OCI-LY1 (cell line): ENCODE measurements around the gene BIVM.

Experiments
- H2AFZ ChIP-seq: fragments of 200-600 bp; sonication (generic), shearing (Covaris generic); 2 replicates; pipeline ENCODE4 v1.6.0; 2014; ENCODE audit warnings: antibody characterized with exemption, mild to moderate bottlenecking, low read length
- H3F3A ChIP-seq: fragments of 200-600 bp; sonication (generic), shearing (Covaris generic); 2 replicates; pipeline ENCODE4 v1.6.0; 2014; ENCODE audit warnings: mild to moderate bottlenecking, antibody characterized with exemption, low read length, moderate library complexity; ENCODE audit not compliant: insufficient read depth
- H3K27ac ChIP-seq: fragments of 200-600 bp; sonication (generic); 2 replicates; pipeline ENCODE4 v1.5.1; 2014; ENCODE audit warnings: low read length, mixed run types, mild to moderate bottlenecking, low read depth; ENCODE audit not compliant: poor library complexity, severe bottlenecking
- H3K27me3 ChIP-seq: fragments of 200-600 bp; sonication (generic); 2 replicates; pipeline ENCODE4 v1.6.0; 2014; ENCODE audit warnings: antibody characterized with exemption, mild to moderate bottlenecking, low read length, moderate library complexity; ENCODE audit not compliant: insufficient read depth
- H3K36me3 ChIP-seq: fragments of 200-600 bp; sonication (generic); 2 replicates; pipeline ENCODE4 v1.6.1; 2014; ENCODE audit warnings: mild to moderate bottlenecking, antibody characterized with exemption, low read length, moderate library complexity, mixed read lengths; ENCODE audit not compliant: insufficient read depth
- H3K4me1 ChIP-seq: fragments of 200-600 bp; sonication (generic); 2 replicates; pipeline ENCODE4 v1.5.1; 2014; ENCODE audit warnings: mild to moderate bottlenecking, low read length, moderate library complexity; ENCODE audit not compliant: insufficient read depth, severe bottlenecking
- H3K4me2 ChIP-seq: fragments of 200-600 bp; sonication (generic), shearing (Covaris generic); 2 replicates; pipeline ENCODE4 v1.6.1; 2014; ENCODE audit warnings: low read length
- H3K4me3 ChIP-seq: fragments of 200-600 bp; sonication (generic); 2 replicates; pipeline ENCODE4 v1.5.1; 2014; ENCODE audit warnings: low read length, low read depth, mild to moderate bottlenecking, mixed read lengths; ENCODE audit not compliant: poor library complexity, severe bottlenecking
- H3K79me2 ChIP-seq: fragments of 200-600 bp; shearing (Covaris generic); 2 replicates; pipeline ENCODE4 v1.6.1; 2016; ENCODE audit warnings: mixed run types, low read length, mixed read lengths; ENCODE audit not compliant: insufficient read depth
- H3K9ac ChIP-seq: fragments of 200-600 bp; sonication (generic), shearing (Covaris generic); 2 replicates; pipeline ENCODE4 v1.6.1; 2014; ENCODE audit warnings: mild to moderate bottlenecking, low read length, mixed read lengths
- H3K9me2 ChIP-seq: fragments of 200-600 bp; sonication (generic), shearing (Covaris generic); 2 replicates; pipeline ENCODE4 v1.6.1; 2014; ENCODE audit warnings: low read depth, mild to moderate bottlenecking, low read length, mixed read lengths
- H3K9me3 ChIP-seq: fragments of 200-600 bp; shearing (Covaris generic); 2 replicates; pipeline ENCODE4 v1.6.1; 2014; ENCODE audit warnings: low read length, mixed read lengths
- H4K20me1 ChIP-seq: fragments of 200-600 bp; sonication (generic), shearing (Covaris generic); 2 replicates; pipeline ENCODE4 v1.6.0; 2016; ENCODE audit warnings: mild to moderate bottlenecking, low read length; ENCODE audit not compliant: insufficient read depth
- EZH2 ChIP-seq: fragments of 200-600 bp; sonication (generic), shearing (Covaris generic); IDR thresholded peaks from 2 replicates; pipeline ENCODE4 v1.8.0; 2017; ENCODE audit warnings: borderline replicate concordance, mixed run types, mild to moderate bottlenecking, antibody characterized with exemption, low read length, moderate library complexity, mixed read lengths
- TF ChIP-seq, protein P1 (sequence below): fragments of 200-600 bp; sonication (generic), shearing (Covaris generic); IDR thresholded peaks from 2 replicates; pipeline ENCODE4 v1.5.1; 2017; ENCODE audit warnings: mild to moderate bottlenecking, antibody characterized with exemption, low read length, moderate library complexity, mixed read lengths

The BIVM gene

DNA sequence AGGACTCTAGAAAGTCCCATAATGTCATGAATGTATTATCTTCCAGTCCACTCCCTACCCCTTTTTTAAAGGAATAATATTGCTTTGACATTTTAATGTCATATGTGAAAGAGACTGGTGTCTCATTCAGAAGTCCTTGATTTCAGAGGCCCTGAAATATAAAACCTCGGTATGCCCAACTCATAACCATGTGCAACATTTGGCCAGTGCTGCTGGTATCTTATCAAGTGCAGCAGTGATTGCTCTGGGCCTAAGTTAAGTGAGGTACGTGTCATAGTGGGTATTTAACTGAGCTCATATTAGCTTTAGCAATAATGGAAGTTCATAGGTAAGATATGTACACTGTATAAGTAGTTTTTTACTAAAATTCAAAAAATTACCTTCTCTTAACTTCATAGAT lies 40.1 kb upstream of the BIVM start:
- H3K4me1 ChIP-seq: no peaks in the 10 kb centered on the region
- no peaks in the 10 kb centered on the region for H4K20me1 ChIP-seq
- no peaks in the 10 kb centered on the region for H3K36me3 ChIP-seq
- no peak overlapping the region for H2AFZ ChIP-seq
- no peak overlapping the region for H3K4me3 ChIP-seq
- no peaks in the 10 kb centered on the region for H3K9me3 ChIP-seq
- no peaks in the 10 kb centered on the region for H3K9me2 ChIP-seq
- H3K9ac ChIP-seq: no peak overlapping the region
- no peaks in the 10 kb centered on the region for H3K27me3 ChIP-seq
- H3K79me2 ChIP-seq: no peaks in the 10 kb centered on the region
- H3F3A ChIP-seq: no peaks in the 10 kb centered on the region
- TF ChIP-seq, protein P1, sequence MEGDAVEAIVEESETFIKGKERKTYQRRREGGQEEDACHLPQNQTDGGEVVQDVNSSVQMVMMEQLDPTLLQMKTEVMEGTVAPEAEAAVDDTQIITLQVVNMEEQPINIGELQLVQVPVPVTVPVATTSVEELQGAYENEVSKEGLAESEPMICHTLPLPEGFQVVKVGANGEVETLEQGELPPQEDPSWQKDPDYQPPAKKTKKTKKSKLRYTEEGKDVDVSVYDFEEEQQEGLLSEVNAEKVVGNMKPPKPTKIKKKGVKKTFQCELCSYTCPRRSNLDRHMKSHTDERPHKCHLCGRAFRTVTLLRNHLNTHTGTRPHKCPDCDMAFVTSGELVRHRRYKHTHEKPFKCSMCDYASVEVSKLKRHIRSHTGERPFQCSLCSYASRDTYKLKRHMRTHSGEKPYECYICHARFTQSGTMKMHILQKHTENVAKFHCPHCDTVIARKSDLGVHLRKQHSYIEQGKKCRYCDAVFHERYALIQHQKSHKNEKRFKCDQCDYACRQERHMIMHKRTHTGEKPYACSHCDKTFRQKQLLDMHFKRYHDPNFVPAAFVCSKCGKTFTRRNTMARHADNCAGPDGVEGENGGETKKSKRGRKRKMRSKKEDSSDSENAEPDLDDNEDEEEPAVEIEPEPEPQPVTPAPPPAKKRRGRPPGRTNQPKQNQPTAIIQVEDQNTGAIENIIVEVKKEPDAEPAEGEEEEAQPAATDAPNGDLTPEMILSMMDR: no peak
- TF ChIP-seq EZH2: no peak
- no peak overlapping the region for H3K27ac ChIP-seq
- no peak overlapping the region for H3K4me2 ChIP-seq

DNA sequence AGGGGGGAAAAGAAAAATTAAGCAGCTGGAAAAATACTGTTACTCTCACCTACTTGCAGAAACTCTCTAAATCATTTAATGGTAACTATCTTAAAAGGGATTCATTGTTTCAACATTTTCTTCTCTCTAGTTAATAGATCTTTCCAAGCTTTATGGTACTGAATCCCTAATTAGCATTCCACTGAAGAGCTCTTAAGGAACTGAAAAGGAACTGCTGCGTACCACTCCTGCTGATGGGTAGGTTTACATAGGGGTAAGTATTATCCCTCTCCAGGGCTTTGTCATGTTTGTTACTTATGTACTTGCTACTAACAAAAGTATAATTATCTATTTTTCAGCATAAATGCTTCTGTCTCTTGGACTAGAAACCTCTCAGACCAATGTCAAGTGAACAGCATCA lies 37.8 kb upstream of the BIVM start:
- Histone ChIP-seq H2AFZ (no peak overlapping the region), H4K20me1 (no peaks in the 10 kb centered on the region), H3K9ac (no peak overlapping the region)

DNA sequence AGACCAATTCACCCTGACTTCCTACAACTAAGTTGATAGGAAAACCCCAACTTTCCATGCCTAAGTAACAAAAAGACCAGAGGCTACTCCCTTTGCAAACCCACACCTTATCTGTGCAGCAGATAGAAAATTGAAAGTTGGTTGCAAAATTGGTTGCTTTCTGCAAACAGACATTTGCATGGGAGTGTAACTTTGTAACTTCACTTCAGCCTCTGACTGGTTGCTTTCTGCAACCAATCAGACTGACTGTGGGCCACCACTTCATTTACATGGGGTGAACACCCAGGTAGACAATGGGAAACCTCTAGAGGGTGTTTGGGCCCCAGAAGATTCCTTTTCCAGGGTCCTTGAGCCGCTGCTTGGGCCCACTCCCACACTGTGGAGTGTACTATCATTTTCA lies 35.2 kb upstream of the BIVM start:
- Histone ChIP-seq H3K36me3 (peaks cover 30% of the 10 kb centered on the region), H3K79me2 (no peaks in the 10 kb centered on the region), H3K9ac (no peak overlapping the region), H3F3A (no peaks in the 10 kb centered on the region), H3K4me2 (no peak overlapping the region), H3K27me3 (no peaks in the 10 kb centered on the region), H2AFZ (no peak overlapping the region), H3K9me3 (no peaks in the 10 kb centered on the region), H3K27ac (no peak overlapping the region), H4K20me1 (no peaks in the 10 kb centered on the region), H3K4me3 (no peak overlapping the region), H3K9me2 (no peaks in the 10 kb centered on the region), H3K4me1 (no peaks in the 10 kb centered on the region)
- no peak for TF ChIP-seq EZH2
- TF ChIP-seq, protein P1: no peak

More for the DNA sequence above, 37.8 kb upstream of the BIVM start:
- peaks cover 11% of the 10 kb centered on the region; the same call in 1 of the 2 replicates for H3K36me3 ChIP-seq
- no peak overlapping the region for H3K27ac ChIP-seq
- H3K4me1 ChIP-seq: no peaks in the 10 kb centered on the region
- no peaks in the 10 kb centered on the region for H3K9me3 ChIP-seq
- TF ChIP-seq, protein P1: no peak
- no peak for TF ChIP-seq EZH2
- no peaks in the 10 kb centered on the region for H3K79me2 ChIP-seq
- no peaks in the 10 kb centered on the region for H3K27me3 ChIP-seq
- no peak overlapping the region for H3K4me3 ChIP-seq
- H3K9me2 ChIP-seq: no peaks in the 10 kb centered on the region
- H3F3A ChIP-seq: no peaks in the 10 kb centered on the region
- H3K4me2 ChIP-seq: no peak overlapping the region
